SU-DHL-6 (cell line): ENCODE results near the gene ANKRD13A.
"Not testable (repeated sequence)": the region's sequence is repeated elsewhere in the genome, so short reads cannot be mapped to it uniquely, and the experiment has no call there.

ENCODE experiments used
- H2AFZ ChIP-seq: fragments of 200-600 bp; sonication (generic); 2 replicates; pipeline ENCODE4 v1.6.1; 2014; ENCODE audit warnings: low read depth, mild to moderate bottlenecking, moderate library complexity, mixed read lengths, antibody characterized with exemption, low read length; ENCODE audit not compliant: severe bottlenecking
- H3F3A ChIP-seq: fragments of 200-600 bp; shearing (Covaris generic); 2 replicates; pipeline ENCODE4 v1.6.0; 2016; ENCODE audit warnings: antibody characterized with exemption, mild to moderate bottlenecking; ENCODE audit not compliant: insufficient read depth
- H3K27ac ChIP-seq: fragments of 200-600 bp; sonication (generic); 2 replicates; pipeline ENCODE4 v1.5.1; 2016; ENCODE audit warnings: low read depth, mild to moderate bottlenecking, low read length, moderate library complexity, mixed read lengths
- H3K27me3 ChIP-seq: fragments of 200-600 bp; sonication (generic), shearing (Covaris generic); 2 replicates; pipeline ENCODE4 v1.6.0; 2014; ENCODE audit warnings: mild to moderate bottlenecking, low read length
- H3K36me3 ChIP-seq: fragments of 200-600 bp; sonication (generic); 2 replicates; pipeline ENCODE4 v1.6.1; 2014; ENCODE audit warnings: mild to moderate bottlenecking, low read length, mixed read lengths
- H3K4me2 ChIP-seq: fragments of 300-600, 200-600 bp; shearing (Covaris generic), sonication (generic); 2 replicates; pipeline ENCODE4 v1.6.0; 2014; ENCODE audit warnings: low read length, low read depth, mild to moderate bottlenecking; ENCODE audit not compliant: poor library complexity, severe bottlenecking
- H3K4me3 ChIP-seq: fragments of 200-600 bp; sonication (generic); 2 replicates; pipeline ENCODE4 v1.5.1; 2014; ENCODE audit warnings: antibody characterized with exemption, low read length, mild to moderate bottlenecking, mixed read lengths; ENCODE audit not compliant: insufficient read depth, poor library complexity, severe bottlenecking
- H3K79me2 ChIP-seq: fragments of 200-600 bp; sonication (generic); 2 replicates; pipeline ENCODE4 v1.6.1; 2014; ENCODE audit warnings: mild to moderate bottlenecking, low read length, moderate library complexity; ENCODE audit not compliant: insufficient read depth
- H3K9ac ChIP-seq: fragments of 200-600 bp; sonication (generic); 2 replicates; pipeline ENCODE4 v1.7.0; 2014; ENCODE audit warnings: mild to moderate bottlenecking, low read length
- H3K9me2 ChIP-seq: fragments of 200-600 bp; sonication (generic); replicated peaks from 2 replicates; pipeline ENCODE4 v1.6.1; 2014; ENCODE audit warnings: low read length; ENCODE audit not compliant: insufficient read depth
- H3K9me3 ChIP-seq: fragments of 200-600 bp; sonication (generic); 2 replicates; pipeline ENCODE4 v1.6.1; 2014; ENCODE audit warnings: low read length, mixed read lengths; ENCODE audit not compliant: insufficient read depth
- H4K20me1 ChIP-seq: fragments of 200-600 bp; sonication (generic); 2 replicates; pipeline ENCODE4 v1.6.1; 2014; ENCODE audit warnings: low read depth, mild to moderate bottlenecking, antibody characterized with exemption, low read length, moderate library complexity, mixed read lengths
- EZH2phosphoT487 ChIP-seq: fragments of 200-600 bp; sonication (generic), shearing (Covaris generic); conservative IDR thresholded peaks from 2 replicates; pipeline ENCODE4 v1.6.1; 2018; ENCODE audit warnings: mild to moderate bottlenecking, antibody characterized with exemption, low read length, moderate library complexity, mixed read lengths
- TF ChIP-seq, protein P1 (sequence below): fragments of 200-600 bp; sonication (generic); IDR thresholded peaks from one replicate; pipeline ENCODE4 v1.5.1; 2017; ENCODE audit warnings: antibody characterized with exemption, mild to moderate bottlenecking, low read length, moderate library complexity; ENCODE audit not compliant: insufficient read depth, poor library complexity, severe bottlenecking

ANKRD13A gene

DNA sequence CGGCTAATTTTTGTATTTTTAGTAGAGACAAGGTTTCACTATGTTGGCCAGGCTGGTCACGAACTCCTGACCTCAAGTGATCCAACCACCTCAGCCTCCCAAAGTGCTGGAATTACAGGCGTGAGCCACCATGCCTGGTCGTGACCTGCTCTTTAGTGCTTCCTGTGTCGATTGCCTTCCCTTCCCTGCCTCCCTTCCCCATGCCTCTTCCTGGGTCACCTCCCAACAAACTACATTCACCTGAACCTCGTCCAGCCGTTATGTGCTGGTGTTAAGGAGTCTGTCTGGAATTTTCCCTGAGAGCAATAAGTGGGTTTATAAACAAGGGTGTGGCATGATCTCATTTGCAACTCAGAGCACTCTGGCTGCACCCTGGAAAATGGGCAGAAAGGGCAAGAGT is 81.2 kb downstream of the ANKRD13A start:
- Histone ChIP-seq H3K27ac (no peak overlapping the region), H3K27me3 (no peaks in the 10 kb centered on the region), H3K4me2 (no peak overlapping the region), H2AFZ (no peak overlapping the region), H4K20me1 (no peaks in the 10 kb centered on the region), H3K9ac (no peak overlapping the region), H3K9me2 (no peaks in the 10 kb centered on the region), H3F3A (no peaks in the 10 kb centered on the region), H3K4me3 (no peak overlapping the region), H3K9me3 (no peaks in the 10 kb centered on the region), H3K36me3 (no peaks in the 10 kb centered on the region), H3K79me2 (no peaks in the 10 kb centered on the region)
- TF ChIP-seq, protein P1, sequence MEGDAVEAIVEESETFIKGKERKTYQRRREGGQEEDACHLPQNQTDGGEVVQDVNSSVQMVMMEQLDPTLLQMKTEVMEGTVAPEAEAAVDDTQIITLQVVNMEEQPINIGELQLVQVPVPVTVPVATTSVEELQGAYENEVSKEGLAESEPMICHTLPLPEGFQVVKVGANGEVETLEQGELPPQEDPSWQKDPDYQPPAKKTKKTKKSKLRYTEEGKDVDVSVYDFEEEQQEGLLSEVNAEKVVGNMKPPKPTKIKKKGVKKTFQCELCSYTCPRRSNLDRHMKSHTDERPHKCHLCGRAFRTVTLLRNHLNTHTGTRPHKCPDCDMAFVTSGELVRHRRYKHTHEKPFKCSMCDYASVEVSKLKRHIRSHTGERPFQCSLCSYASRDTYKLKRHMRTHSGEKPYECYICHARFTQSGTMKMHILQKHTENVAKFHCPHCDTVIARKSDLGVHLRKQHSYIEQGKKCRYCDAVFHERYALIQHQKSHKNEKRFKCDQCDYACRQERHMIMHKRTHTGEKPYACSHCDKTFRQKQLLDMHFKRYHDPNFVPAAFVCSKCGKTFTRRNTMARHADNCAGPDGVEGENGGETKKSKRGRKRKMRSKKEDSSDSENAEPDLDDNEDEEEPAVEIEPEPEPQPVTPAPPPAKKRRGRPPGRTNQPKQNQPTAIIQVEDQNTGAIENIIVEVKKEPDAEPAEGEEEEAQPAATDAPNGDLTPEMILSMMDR: no peak
- no peak for TF ChIP-seq EZH2phosphoT487

DNA sequence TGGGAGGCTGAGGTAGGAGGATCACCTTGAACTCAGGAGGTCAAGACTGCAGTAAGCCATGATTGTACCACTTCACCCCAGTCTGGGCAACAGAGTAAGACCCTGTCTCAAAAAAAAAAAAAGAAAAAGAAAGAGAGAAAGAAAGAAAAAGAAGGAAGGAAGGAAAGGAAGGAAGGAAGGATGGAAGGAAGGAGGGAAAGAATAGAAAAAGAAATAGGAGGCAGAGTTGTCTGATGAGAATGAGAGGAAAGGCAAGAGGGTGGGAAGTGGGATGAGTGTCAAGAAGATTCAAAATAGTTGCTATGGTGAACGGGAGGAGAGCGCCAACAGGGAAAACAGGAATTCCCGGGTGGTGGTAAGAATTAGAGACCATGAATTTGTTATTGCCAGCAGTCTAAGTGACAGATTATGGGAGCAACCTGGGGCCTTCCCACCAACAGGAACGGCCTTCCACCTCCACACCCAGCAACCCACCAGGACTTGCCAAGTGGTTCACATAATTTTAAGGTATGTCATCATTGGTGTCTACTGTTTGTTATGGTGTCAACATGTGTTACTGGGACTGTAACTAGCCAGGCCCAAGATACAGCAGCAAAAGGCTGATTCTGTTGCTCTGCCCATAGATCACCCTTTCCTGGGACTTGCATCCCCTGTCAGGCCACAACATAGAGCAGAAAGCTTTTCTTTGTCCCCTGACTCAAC is 85.2 kb downstream of the ANKRD13A start:
- H3K4me2 ChIP-seq: no peak overlapping the region
- TF ChIP-seq, protein P1: no peak
- no peak for TF ChIP-seq EZH2phosphoT487
- H2AFZ ChIP-seq: no peak overlapping the region
- no peaks in the 10 kb centered on the region for H4K20me1 ChIP-seq
- no peak overlapping the region for H3K27ac ChIP-seq
- H3K9me3 ChIP-seq: no peaks in the 10 kb centered on the region
- no peak overlapping the region for H3K4me3 ChIP-seq
- no peaks in the 10 kb centered on the region for H3K27me3 ChIP-seq
- no peak overlapping the region for H3K9ac ChIP-seq
- no peaks in the 10 kb centered on the region for H3K9me2 ChIP-seq
- H3K79me2 ChIP-seq: no peaks in the 10 kb centered on the region
- no peaks in the 10 kb centered on the region for H3F3A ChIP-seq
- H3K36me3 ChIP-seq: no peaks in the 10 kb centered on the region

DNA sequence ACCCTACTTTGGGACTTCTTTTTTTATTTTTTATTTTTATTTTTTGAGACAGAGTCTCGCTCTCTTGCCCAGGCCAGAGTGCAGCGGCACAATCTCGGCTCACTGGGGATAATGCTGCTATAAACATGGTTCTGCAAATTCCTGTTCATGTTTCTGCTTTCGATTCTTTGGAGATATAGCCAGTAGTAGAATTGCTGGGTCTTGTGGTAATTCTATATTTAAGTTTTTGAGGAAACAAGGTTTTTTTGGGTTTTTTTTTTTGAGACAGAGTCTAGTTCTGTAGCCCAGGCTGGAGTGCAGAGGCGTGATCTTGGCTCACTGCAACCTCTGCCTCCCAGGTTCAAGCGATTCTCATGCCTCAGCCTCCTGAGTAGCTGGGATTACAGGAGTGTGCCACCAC is 89.0 kb downstream of the ANKRD13A start:
- H3K9ac ChIP-seq, H3K27me3 ChIP-seq, H3F3A ChIP-seq, H3K36me3 ChIP-seq, H3K9me2 ChIP-seq, H3K4me2 ChIP-seq, H2AFZ ChIP-seq, H3K9me3 ChIP-seq, H3K27ac ChIP-seq, H4K20me1 ChIP-seq, H3K4me3 ChIP-seq, H3K79me2 ChIP-seq: not testable (repeated sequence)

DNA sequence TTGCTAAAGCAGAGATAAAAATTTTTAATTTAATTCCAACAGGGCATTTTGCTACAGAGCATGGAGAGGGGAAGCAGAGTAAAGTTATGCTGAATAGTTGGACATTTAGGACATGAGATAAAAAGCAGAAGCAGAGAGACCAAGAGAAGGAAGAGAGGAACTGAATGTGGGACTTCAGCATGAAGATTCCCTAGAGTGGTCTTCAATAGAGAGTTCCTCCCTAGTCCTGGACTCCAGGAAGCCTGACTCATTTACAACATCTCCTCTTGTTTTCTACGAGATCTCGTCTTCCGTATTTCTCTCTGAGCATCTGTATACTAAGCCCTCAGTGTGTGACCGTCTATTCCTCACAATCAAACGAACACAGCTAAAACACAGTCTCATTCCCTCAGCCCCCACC is 89.7 kb downstream of the ANKRD13A start:
- H3K4me3 ChIP-seq: no peak overlapping the region
- H4K20me1 ChIP-seq: no peaks in the 10 kb centered on the region
- H3K9me3 ChIP-seq: no peaks in the 10 kb centered on the region
- no peak overlapping the region for H2AFZ ChIP-seq
- H3K79me2 ChIP-seq: no peaks in the 10 kb centered on the region
- H3K4me2 ChIP-seq: no peak overlapping the region
- H3F3A ChIP-seq: no peaks in the 10 kb centered on the region
- H3K36me3 ChIP-seq: no peaks in the 10 kb centered on the region
- no peaks in the 10 kb centered on the region for H3K27me3 ChIP-seq
- H3K27ac ChIP-seq: no peak overlapping the region
- no peak overlapping the region for H3K9ac ChIP-seq
- no peaks in the 10 kb centered on the region for H3K9me2 ChIP-seq
- TF ChIP-seq EZH2phosphoT487: no peak
